Esophagus muscularis mucosa (tissue), 4 donors: ENCODE data around the gene SKIC8.

Experiments used
- CTCF ChIP-seq, 3 experiments: fragments of 200-600 bp in 2 of 3; fragments of 450-650 bp in 1 of 3; sonication (generic) in 2 of 3; IDR thresholded peaks; one replicate each; pipeline ENCODE4 v1.5.1; 2017 to 2019; ENCODE audit warnings: antibody characterized with exemption in 3 of 3, mild to moderate bottlenecking in 2 of 3, moderate library complexity in 1 of 3
- EP300 ChIP-seq: sonication (generic); formaldehyde crosslinking; IDR thresholded peaks from one replicate; pipeline ENCODE4 v1.6.1; 2017; ENCODE audit warnings: antibody characterized with exemption
- POLR2A ChIP-seq: fragments of 450-650 bp; IDR thresholded peaks from one replicate; pipeline ENCODE4 v1.6.1; 2017; ENCODE audit warnings: antibody characterized with exemption, moderate library complexity, mild to moderate bottlenecking, low read depth
- POLR2AphosphoS5 ChIP-seq, 2 donors: sonication (generic); formaldehyde crosslinking; IDR thresholded peaks; one replicate each; pipeline ENCODE4 v1.6.1; 2017; ENCODE audit warnings: antibody characterized with exemption in 2 of 2

- TF ChIP-seq CTCF (IDR thresholded peaks at IDR 0.05), result no peak
- no peak for TF ChIP-seq EP300
- no peak for TF ChIP-seq POLR2AphosphoS5 (IDR thresholded peaks at IDR 0.05)
- TF ChIP-seq POLR2A, result no peak
These were observed 48.3 kb downstream of the SKIC8 start for GRCh38 chr15:78251136-78251535.
